Thymus (tissue), 11 donors: ENCODE results near the gene PTMA. TPM values are rescaled to one million over a fixed set of nuclear protein-coding genes. Genes with fewer than 3 reads are reported as not detected.
A peak's percentile ranks its signal among the peaks of the same experiment; 100 is the strongest.

ENCODE experiments used
- DNase-seq, 9 donors: peaks; one replicate each; pipeline ENCODE4 v3.0.0-alpha.2; 2013; ENCODE audit warnings: low spot score in 9 of 9, low read depth in 6 of 9, missing footprints in 1 of 9
- H3K27ac ChIP-seq, 2 donors: one replicate each; pipeline ENCODE4 v1.5.1; 2013; ENCODE audit warnings: control low read depth in 1 of 2, low read depth in 1 of 2, low read length in 1 of 2, mild to moderate bottlenecking in 1 of 2, moderate library complexity in 1 of 2
- H3K27me3 ChIP-seq, 2 donors: one replicate each; pipeline ENCODE4 v1.5.1; 2013; ENCODE audit warnings: low read length in 1 of 2; ENCODE audit not compliant: control insufficient read depth in 2 of 2, insufficient read depth in 1 of 2
- H3K36me3 ChIP-seq, 2 donors: one replicate each; pipeline ENCODE4 v1.5.1; 2013; ENCODE audit warnings: low read length in 1 of 2, mild to moderate bottlenecking in 1 of 2, moderate library complexity in 1 of 2; ENCODE audit not compliant: control insufficient read depth in 2 of 2, insufficient read depth in 2 of 2
- H3K4me1 ChIP-seq, 2 donors: one replicate each; pipeline ENCODE4 v1.5.1; 2013; ENCODE audit warnings: low read length in 2 of 2; ENCODE audit not compliant: control insufficient read depth in 2 of 2, insufficient read depth in 2 of 2
- H3K4me3 ChIP-seq, 2 donors: one replicate each; pipeline ENCODE4 v1.5.1; 2013; ENCODE audit warnings: low read length in 2 of 2, control low read depth in 1 of 2, mild to moderate bottlenecking in 1 of 2
- H3K9me3 ChIP-seq, 2 donors: one replicate each; pipeline ENCODE4 v1.5.1; 2013; ENCODE audit warnings: low read length in 1 of 2, mild to moderate bottlenecking in 1 of 2; ENCODE audit not compliant: control insufficient read depth in 2 of 2, insufficient read depth in 1 of 2
- WGBS: extraction: QIAGEN DNeasy Blood & Tissue Kit; methylation state at CpG from one replicate; pipeline ENCODE4 v1.1.7; 2013; 5-methylcytosine and 5-hydroxymethylcytosine counted together
- polyA plus RNA-seq: library from polyadenylated mRNA; stranded (reverse); fragments of 200-250 nt; gene quantifications from one replicate; pipeline ENCODE4 v1.2.3, GENCODE V29; 2013
- total RNA-seq: library from RNA; stranded (reverse); fragments of 120-200 nt; gene quantifications from one replicate; pipeline ENCODE4 v1.2.4, GENCODE V29; 2013
- donor health status: healthy.

PTMA gene
- total and polyA plus RNA-seq, 2 donors: 2,183 to 3,368 TPM

GRCh38 chr2:231672617-231673347 lies 35.5 kb upstream of the PTMA start:
- Histone ChIP-seq H3K36me3 (no peaks in the 10 kb centered on the region), H3K9me3 (peaks cover 0 to 13% of the 10 kb centered on the region in 2 donors), H3K4me3 (no peak overlapping the region), H3K27me3 (no peaks in the 10 kb centered on the region), H3K4me1 (peaks cover 27 to 72% of the 10 kb centered on the region in 2 donors), H3K27ac (peak overlapping the region; percentile 78 to 91)
- 60% methylated on average over 20 of the region's 20 CpGs for WGBS
- peak in 3 of 9 donors; percentile 71 to 86 (median 75) for DNase-seq

GRCh38 chr2:231673348-231673770 lies 35.0 kb upstream of the PTMA start:
- Histone ChIP-seq H3K36me3 (no peaks in the 10 kb centered on the region), H3K9me3 (peaks cover 0 to 13% of the 10 kb centered on the region in 2 donors), H3K27me3 (no peaks in the 10 kb centered on the region), H3K4me3 (no peak overlapping the region), H3K4me1 (peaks cover 27 to 75% of the 10 kb centered on the region in 2 donors), H3K27ac (peak overlapping the region; percentile 33 to 91)
- no peak for DNase-seq
- 89% methylated on average over 6 of the region's 6 CpGs for WGBS

- H3K27me3 ChIP-seq: no peaks in the 10 kb centered on the region
- peak in 2 of 9 donors; percentile 70 to 82 for DNase-seq
- peaks cover 27 to 71% of the 10 kb centered on the region in 2 donors for H3K4me1 ChIP-seq
- no peak overlapping the region for H3K4me3 ChIP-seq
- H3K36me3 ChIP-seq: no peaks in the 10 kb centered on the region
- H3K9me3 ChIP-seq: peaks cover 0 to 13% of the 10 kb centered on the region in 2 donors
- 41% methylated on average over 20 of the region's 20 CpGs for WGBS
- H3K27ac ChIP-seq: peak overlapping the region; percentile 20 to 50
Measured at GRCh38 chr2:231674587-231675338, 33.6 kb upstream of the PTMA start.

DNA sequence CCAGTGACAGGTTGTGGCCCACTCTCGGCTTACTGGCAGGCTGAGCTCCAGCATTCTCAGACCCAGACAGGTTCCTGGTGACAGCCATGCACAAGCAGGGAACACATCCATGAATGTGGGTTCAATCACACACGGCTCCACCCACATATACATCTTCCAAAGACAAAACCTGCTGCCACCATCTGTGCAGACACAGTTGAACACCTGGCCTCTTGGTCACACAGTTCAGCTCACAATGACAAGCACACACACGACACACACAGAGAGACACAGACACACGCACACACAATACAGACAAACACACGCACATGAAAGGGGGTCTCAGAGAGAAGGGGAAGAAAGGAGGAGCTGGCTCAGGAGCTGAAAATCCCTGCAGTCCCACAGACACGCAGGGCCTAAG lies 32.1 kb upstream of the PTMA start:
- H3K4me3 ChIP-seq: no peak overlapping the region
- peaks cover 0 to 13% of the 10 kb centered on the region in 2 donors for H3K9me3 ChIP-seq
- H3K4me1 ChIP-seq: peaks cover 36 to 69% of the 10 kb centered on the region in 2 donors
- H3K27ac ChIP-seq: no peak overlapping the region
- DNase-seq: peak in 1 of 9 donors; percentile 34
- H3K36me3 ChIP-seq: no peaks in the 10 kb centered on the region
- H3K27me3 ChIP-seq: no peaks in the 10 kb centered on the region
- WGBS: 93% methylated on average over 6 of the region's 6 CpGs

- WGBS: 3% methylated on average over 8 of the region's 8 CpGs
- DNase-seq: peak in 6 of 9 donors; percentile 83 to 94 (median 91)
- Histone ChIP-seq H3K27ac (no peak overlapping the region), H3K4me3 (no peak overlapping the region), H3K4me1 (peaks cover 35 to 69% of the 10 kb centered on the region in 2 donors), H3K27me3 (no peaks in the 10 kb centered on the region), H3K36me3 (no peaks in the 10 kb centered on the region), H3K9me3 (peaks cover 0 to 17% of the 10 kb centered on the region in 2 donors)
Measured at GRCh38 chr2:231677632-231678104, 30.7 kb upstream of the PTMA start.

- Histone ChIP-seq H3K36me3 (no peaks in the 10 kb centered on the region), H3K4me1 (peaks cover 37 to 69% of the 10 kb centered on the region in 2 donors), H3K27me3 (no peaks in the 10 kb centered on the region), H3K27ac (peak overlapping the region in 1 of 2 donors; percentile 33), H3K9me3 (peaks cover 0 to 14% of the 10 kb centered on the region in 2 donors), H3K4me3 (no peak overlapping the region)
- DNase-seq: no peak
- WGBS: 94% methylated on average over 11 of the region's 11 CpGs
Measured at GRCh38 chr2:231679908-231680284, 28.4 kb upstream of the PTMA start.

- H3K36me3 ChIP-seq: no peaks in the 10 kb centered on the region
- peaks cover 40 to 70% of the 10 kb centered on the region in 2 donors for H3K4me1 ChIP-seq
- H3K27me3 ChIP-seq: no peaks in the 10 kb centered on the region
- peaks cover 0 to 14% of the 10 kb centered on the region in 2 donors for H3K9me3 ChIP-seq
- 66% methylated on average over 39 of the region's 39 CpGs for WGBS
- H3K4me3 ChIP-seq: peak overlapping the region; percentile 43 to 60
- peak overlapping the region; percentile 78 to 81 for H3K27ac ChIP-seq
- no peak for DNase-seq
Measured at GRCh38 chr2:231680285-231680991, 27.9 kb upstream of the PTMA start.

- Histone ChIP-seq H3K27ac (peak overlapping the region; percentile 81 to 99), H3K4me3 (peak overlapping the region; percentile 47 to 60), H3K36me3 (no peaks in the 10 kb centered on the region), H3K4me1 (peaks cover 48 to 72% of the 10 kb centered on the region in 2 donors), H3K9me3 (peaks cover 0 to 9% of the 10 kb centered on the region in 2 donors), H3K27me3 (no peaks in the 10 kb centered on the region)
- DNase-seq: no peak
- 16% methylated on average over 79 of the region's 79 CpGs for WGBS
Measured at GRCh38 chr2:231680992-231681852, 27.1 kb upstream of the PTMA start.
